GM18909 (cell line): ENCODE results near the gene TUBB3.
"Not testable (repeated sequence)": the region's sequence is repeated elsewhere in the genome, so short reads cannot be mapped to it uniquely, and the experiment has no call there.

Experiments
- ATAC-seq: cut with Tn5 transposase; IDR thresholded peaks from one replicate; pipeline ENCODE4 v1.9.1; 2021; ENCODE audit warnings: mild to moderate bottlenecking; ENCODE audit not compliant: unreplicated experiment, poor library complexity

Gene TUBB3

DNA sequence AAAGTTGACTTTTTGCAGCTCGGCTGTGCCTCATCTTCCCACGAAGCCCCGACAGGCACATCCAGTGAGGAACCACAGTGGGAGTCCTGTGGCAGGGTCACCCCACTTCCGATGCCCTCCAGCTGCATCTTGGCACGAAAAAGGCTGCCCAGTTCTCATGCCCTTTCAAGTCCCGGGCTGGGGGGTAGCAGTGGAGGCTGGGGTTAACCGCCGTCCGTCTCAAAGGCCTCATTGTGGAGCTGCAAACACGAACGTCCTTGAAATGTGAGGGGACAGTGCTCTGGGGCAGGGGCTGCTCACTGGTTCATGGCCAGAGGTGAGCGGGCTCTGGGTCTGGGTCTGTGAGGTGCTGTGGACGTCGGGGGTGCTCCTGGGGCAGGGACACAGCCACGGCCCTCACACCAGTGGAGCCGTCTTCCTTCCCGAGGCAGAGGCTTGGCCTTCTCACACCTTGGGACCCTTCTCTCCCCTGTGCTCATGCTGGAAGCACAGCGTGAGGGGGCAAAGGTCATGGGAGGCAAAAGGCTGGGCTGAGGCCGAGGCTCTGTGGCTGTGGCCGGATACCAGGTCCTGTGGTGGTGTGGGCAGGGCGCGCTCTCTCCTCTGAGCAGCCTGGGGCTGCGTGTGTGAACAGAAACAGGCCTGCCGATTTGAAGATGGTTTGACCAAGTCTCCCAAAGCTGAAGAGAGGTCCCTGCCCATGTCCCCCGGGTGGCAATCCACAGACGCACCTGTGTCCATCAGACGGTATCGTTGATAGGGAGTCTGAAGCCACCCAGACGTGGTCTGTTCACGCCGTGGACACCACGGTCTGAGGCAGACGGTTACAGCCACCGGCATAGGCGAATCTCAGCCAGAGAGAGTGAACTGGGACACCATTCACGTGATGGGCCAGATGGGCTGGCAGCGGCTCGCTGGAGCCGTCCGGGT is 7.6 kb upstream of the TUBB3 start:
- no peak for ATAC-seq

DNA sequence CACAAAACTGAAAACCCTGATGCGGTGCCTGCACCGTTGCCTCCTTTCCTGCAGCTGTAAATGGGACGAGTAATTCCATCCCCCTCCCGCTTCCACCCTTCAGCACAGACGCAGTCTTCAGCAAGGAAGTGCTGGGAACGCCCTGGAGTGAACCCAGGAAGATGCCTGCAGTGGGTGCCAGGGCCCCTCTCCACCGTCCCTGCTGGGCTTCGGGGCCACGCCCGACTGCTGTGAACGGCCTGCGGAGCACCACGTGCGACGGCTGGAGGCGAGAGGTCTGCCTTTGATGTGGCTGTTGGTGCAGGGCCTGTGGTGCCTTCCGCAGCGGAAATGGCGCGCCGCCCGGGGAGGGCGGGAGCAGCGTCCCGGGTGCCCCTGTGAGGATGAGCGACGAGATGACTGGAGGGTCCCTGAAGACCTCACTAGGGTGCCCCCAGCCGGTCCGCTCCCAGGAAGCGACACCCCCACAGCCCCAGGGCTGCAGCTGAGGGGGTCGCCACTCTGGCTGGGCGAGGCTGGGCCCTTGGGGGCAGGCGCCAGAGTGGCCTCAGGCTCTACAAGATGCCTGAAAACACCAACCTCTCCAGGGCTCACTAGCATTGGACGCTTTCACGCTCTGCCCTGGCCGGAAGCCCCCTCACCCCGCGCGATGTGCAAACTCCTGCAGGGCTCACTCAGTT is 5.2 kb upstream of the TUBB3 start:
- ATAC-seq, result peak; percentile 76

DNA sequence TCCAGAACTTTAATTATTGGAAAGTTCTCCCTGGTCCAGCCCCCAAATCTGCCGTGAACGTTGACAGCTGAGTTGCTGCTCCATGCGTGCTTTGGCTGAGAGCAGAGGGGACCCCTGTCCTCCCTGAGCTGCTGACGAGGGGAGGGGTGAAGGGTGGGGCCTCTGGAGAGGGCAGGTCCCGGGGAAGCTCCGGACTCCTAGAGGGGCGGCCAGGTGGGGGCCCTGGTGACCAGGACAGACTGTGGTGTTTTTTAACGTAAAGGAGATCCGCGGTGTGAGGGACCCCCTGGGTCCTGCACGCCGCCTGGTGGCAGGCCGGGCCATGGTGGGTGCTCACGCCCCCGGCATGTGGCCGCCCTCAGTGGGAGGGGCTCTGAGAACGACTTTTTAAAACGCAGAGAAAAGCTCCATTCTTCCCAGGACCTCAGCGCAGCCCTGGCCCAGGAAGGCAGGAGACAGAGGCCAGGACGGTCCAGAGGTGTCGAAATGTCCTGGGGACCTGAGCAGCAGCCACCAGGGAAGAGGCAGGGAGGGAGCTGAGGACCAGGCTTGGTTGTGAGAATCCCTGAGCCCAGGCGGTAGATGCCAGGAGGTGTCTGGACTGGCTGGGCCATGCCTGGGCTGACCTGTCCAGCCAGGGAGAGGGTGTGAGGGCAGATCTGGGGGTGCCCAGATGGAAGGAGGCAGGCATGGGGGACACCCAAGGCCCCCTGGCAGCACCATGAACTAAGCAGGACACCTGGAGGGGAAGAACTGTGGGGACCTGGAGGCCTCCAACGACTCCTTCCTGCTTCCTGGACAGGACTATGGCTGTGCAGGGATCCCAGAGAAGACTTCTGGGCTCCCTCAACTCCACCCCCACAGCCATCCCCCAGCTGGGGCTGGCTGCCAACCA is 4.4 kb upstream of the TUBB3 start, which contains the start of gene MC1R:
Gene MC1R, plus strand, starts transcription at position 410 of the 895 bp plus-strand sequence. Its CDS starts 397 bp downstream, at position 807.
- peak; percentile 9 for ATAC-seq

DNA sequence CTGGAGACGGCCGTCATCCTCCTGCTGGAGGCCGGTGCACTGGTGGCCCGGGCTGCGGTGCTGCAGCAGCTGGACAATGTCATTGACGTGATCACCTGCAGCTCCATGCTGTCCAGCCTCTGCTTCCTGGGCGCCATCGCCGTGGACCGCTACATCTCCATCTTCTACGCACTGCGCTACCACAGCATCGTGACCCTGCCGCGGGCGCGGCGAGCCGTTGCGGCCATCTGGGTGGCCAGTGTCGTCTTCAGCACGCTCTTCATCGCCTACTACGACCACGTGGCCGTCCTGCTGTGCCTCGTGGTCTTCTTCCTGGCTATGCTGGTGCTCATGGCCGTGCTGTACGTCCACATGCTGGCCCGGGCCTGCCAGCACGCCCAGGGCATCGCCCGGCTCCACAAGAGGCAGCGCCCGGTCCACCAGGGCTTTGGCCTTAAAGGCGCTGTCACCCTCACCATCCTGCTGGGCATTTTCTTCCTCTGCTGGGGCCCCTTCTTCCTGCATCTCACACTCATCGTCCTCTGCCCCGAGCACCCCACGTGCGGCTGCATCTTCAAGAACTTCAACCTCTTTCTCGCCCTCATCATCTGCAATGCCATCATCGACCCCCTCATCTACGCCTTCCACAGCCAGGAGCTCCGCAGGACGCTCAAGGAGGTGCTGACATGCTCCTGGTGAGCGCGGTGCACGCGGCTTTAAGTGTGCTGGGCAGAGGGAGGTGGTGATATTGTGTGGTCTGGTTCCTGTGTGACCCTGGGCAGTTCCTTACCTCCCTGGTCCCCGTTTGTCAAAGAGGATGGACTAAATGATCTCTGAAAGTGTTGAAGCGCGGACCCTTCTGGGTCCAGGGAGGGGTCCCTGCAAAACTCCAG is 3.4 kb upstream of the TUBB3 start:
- ATAC-seq, result no peak

DNA sequence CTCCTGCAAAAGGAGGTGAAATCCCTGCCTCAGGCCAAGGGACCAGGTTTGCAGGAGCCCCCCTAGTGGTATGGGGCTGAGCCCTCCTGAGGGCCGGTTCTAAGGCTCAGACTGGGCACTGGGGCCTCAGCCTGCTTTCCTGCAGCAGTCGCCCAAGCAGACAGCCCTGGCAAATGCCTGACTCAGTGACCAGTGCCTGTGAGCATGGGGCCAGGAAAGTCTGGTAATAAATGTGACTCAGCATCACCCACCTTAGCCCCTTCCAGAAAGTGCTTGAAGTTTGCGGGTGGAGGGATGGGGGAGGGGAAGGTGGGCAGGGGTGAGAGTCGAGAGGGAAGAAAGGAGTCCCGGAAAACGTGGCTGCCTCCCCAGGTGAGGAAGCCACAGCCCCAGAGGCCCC is 2.4 kb upstream of the TUBB3 start:
- ATAC-seq, result no peak

DNA sequence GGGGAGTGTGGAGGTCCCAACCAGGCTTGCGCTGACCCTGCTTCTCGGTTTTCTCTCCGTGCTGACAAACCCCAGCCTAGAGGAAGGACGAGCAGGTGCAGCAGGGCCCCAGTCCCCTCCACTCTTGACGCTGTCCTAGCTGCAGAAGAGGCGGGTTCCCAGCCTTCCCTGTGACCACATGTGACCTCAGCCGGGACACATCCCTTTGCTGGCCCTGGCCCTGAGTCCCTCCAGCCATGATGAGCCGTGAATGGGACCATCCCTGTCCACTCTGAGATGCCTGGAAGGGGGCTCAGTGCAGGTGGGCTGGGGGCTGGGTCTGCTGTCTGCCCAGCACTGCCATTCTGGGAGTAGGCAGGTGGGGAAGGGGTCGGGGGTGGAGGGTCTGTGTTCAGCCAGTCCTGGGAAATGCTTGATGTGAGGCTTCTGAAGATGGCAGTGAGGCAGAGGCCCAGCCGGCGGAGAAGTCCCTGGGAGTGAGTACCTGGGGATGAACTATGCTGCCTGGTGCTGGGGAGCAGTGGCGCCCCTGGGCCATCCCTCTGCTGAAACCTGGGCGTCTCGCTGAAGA is 1.9 kb upstream of the TUBB3 start:
- ATAC-seq, result no peak

DNA sequence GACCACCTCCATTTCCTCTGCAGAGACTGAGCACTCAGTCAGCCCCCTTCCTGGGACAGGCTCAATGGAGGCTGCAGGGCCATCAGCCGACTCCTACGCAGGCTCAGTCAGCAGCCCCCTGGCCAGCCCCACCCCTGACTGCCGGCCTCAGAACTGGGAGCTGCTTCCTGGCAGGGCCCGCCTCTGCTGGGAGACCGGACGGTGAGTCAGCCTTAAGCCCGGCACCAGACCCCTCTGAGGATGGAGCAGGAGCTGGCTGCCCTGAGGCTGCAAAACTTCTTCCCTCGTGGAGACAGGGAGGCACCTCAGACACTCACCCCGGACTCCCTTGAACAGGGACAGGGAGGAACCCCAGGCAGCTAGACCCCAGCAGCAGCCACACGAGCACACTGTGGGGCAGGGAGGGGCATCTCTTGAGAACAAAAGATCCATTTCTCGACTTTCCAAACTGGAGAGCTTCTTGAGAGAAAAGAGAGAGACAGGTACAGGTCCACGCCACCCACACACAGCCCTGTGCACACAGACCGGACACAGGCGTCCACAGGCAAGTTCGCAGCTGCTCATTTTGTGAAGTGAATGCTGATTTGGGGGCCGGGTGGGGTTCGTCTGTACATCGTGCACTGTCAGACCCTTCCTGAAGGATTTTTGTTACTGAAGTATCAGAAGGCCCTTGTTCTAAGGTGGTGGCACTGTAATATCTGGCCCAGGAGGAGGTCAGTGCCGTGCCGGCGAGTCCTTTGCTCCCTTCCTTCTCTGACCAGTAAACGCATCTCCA is 1.3 kb upstream of the TUBB3 start:
- ATAC-seq, result no peak

DNA sequence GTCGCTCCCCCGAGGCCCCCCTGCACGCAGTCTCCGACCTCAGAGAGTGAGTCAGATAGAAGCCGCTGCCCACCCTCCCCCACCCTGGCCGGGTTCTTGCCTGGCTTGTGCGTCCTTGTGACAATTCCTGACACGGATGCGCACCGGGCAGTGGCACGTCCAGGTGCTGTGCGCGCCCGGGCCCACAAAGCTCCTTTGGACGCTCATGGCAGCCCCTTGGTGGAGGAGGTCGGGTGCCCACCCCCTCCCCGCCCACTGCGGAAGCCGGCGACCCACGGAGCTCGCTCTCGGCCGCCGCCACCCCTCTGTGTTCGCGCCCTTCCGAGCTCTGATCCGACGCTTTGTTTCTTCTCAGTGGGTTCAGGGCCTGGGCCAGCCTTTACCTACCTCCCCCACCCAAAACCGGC is 662 bp upstream of the TUBB3 start:
- no peak for ATAC-seq

DNA sequence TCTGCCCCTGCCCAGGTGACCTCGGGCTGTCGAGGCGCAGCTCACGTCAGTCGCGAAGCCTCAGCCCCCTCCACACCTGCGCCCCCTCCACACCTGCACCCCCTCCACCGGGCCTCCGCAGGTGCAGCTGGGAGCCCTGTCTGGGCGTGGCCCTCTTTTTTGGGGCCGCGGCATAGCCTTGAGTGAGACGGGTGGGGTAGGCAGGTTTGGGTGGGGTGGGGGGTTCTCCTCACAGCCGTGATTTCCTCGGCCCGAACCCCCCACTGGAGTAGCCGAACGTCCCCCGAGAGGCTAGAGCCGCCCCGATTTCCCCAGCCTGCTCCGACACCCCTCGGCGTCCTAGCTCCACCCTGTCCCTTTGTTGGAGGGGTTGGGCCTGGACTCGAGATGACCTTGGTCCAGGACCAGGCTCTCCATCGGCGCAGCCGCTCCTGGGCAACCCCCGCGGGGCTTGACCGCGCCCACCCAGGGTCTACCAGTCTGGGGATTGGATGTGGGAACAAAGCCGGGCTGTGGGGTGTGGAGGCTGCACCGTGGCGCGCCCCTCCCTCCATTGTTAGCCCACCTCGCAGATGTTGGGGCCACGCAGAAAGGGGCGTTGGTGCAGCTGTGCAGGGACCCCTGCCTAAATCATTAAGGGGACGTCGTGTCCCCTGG is 626 bp downstream of the TUBB3 start:
- ATAC-seq, result no peak

DNA sequence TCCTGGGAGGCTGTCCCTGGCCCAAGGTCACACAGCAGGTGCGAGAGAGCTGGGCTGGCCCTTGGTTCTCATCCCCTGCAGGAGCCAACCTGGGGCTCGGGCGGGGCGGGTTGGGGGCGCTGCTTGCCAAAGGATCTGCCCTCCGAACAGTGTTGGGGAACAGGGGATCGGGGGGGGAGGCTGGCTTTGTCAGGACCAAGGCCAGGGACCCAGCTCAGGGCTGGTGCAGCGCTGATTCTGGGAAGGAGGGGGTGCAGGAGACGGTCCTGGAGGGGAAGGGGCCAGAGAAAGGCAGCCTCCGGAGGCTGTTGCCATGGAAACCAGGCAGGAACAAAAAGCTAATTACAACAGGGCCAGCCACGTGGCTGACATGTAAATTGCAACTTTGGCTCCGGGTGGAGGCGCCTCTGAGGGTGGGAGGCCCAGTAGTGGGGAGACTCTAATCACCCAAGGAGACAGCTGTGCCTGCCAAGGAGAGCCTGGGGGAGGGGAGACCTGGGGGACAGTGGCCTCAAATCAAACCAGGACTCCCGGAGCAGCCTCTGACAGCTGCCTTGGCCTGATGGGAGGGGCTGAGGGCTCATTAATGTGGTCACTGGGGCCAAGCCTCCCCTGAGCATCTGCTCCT is 1.3 kb downstream of the TUBB3 start:
- no peak for ATAC-seq

DNA sequence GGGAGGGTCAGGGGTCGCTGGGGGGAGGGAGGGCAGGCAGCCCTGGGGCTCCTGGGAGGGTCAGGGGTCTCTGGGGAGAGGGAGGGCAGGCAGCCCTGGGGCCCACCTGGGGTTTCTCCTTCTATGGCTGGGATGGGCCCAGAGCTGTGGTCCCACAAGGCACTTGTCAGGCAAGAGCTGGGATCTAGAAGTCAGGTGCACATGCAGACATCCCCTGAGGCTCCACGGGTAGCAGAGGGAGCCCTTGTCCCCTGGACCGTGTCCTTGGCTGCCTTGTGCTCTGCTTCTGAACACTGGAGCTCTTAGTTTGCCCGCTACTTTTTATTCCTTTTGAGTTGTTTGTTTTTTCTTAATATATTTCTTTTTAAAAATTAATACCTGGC is 1.8 kb downstream of the TUBB3 start:
- ATAC-seq, result no peak

DNA sequence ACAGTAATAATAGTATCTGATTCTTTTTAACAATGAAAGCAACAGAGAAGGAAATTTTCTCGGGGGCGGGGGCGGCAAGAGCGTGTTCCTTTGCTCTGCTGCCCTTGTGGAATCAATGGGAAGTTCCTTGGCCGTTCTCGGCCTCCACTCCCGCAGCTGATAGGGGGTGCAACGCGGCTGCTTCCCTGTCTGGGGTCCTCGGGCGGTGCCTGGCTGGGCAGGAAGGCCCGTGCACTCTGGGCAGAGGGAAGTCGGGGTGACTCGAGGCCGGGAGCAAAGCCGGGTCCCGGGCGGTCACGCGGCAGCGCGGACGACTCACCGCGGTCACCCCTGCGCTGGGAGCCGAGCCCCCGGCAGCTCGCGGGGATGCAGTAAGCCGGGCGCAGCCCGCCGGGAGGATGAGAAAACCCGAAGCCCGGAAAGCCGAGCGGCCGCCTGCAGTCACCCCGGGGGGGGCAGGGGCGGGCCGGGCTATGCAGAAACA is 2.5 kb downstream of the TUBB3 start:
- ATAC-seq, result no peak

DNA sequence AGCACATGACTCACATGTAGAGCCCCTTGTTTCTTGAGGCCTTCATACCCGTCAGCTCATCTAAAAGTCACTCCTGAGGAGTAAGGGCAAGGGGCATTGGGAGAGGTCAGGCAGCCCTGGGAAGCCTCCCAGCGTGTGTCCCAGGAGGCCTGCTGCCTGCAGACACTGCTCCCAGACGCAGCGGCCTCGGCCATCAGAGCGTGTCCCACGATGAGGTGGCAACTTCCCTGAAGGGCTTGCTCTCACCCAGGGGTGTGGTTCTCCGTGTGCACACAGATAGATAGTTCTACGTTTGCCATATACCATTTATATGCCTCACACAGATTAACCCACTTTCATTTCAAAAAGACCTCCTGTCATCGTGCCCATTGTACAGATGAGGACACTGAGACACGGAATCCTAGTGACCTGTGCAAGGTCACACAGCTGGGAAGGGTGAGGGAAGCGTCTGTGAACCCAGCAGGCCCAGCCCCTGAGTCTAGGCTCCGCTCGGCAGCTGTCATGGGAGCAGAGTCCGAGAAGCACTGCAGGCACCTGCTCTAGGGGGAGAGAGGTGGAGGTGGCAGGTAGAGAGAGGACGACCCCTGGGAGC is 8.3 kb downstream of the TUBB3 start:
- no peak for ATAC-seq

DNA sequence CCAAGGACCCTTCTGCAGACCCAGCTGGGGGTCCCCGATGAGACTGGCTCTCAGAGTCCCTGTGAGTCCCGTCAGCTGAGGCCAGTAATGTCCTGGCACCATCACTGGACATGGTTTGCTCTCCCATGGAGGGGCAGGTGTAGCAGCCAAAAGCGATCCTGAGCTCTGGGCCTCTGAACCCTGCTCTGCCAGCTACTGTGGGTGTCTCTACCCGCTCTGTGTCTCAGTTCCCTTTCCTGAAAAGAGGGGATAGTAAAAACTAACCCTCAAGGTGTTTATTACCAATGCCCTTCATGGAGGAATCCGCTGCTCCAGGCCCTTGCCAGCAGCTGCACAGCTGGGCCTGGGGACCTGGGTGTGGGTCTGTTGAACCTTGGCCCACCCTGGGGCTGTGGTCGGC is 8.8 kb downstream of the TUBB3 start:
- no peak for ATAC-seq

DNA sequence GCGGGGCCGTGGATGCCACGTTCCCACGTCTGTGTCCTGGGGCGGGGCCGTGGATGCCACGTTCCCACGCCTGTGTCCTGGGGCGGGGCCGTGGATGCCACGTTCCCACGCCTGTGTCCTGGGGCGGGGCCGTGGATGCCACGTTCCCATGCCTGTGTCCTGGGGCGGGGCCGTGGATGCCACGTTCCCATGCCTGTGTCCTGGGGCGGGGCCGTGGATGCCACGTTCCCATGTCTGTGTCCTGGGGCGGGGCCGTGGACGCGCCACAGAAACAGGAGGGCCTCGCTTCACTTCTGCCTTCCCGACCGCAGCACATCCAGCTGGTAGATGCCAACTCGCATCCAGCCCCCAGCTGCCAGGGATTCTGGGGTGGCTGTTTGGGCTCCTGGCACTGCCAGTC is 10.9 kb downstream of the TUBB3 start:
- ATAC-seq, result not testable (repeated sequence)

DNA sequence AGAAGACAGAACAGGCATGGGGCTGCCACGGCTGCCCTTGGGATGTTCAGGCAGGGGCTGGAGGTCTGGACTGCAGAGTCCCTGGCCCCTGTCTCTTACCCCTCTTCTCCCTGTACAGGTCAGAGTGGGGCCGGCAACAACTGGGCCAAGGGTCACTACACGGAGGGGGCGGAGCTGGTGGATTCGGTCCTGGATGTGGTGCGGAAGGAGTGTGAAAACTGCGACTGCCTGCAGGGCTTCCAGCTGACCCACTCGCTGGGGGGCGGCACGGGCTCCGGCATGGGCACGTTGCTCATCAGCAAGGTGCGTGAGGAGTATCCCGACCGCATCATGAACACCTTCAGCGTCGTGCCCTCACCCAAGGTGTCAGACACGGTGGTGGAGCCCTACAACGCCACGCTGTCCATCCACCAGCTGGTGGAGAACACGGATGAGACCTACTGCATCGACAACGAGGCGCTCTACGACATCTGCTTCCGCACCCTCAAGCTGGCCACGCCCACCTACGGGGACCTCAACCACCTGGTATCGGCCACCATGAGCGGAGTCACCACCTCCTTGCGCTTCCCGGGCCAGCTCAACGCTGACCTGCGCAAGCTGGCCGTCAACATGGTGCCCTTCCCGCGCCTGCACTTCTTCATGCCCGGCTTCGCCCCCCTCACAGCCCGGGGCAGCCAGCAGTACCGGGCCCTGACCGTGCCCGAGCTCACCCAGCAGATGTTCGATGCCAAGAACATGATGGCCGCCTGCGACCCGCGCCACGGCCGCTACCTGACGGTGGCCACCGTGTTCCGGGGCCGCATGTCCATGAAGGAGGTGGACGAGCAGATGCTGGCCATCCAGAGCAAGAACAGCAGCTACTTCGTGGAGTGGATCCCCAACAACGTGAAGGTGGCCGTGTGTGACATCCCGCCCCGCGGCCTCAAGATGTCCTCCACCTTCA is 11.7 kb downstream of the TUBB3 start:
- no peak for ATAC-seq
